ENCODE results near the gene CCT2. TPM values are rescaled to one million over a fixed set of nuclear protein-coding genes. Genes with fewer than 3 reads are reported as not detected.

CCT2 gene
- total and polyA plus RNA-seq, 9 of the 15 experiments (the other 6 are each of a cell fraction or from before 2014, with no cell fraction given), result 341 to 738 (median 490) TPM

DNA sequence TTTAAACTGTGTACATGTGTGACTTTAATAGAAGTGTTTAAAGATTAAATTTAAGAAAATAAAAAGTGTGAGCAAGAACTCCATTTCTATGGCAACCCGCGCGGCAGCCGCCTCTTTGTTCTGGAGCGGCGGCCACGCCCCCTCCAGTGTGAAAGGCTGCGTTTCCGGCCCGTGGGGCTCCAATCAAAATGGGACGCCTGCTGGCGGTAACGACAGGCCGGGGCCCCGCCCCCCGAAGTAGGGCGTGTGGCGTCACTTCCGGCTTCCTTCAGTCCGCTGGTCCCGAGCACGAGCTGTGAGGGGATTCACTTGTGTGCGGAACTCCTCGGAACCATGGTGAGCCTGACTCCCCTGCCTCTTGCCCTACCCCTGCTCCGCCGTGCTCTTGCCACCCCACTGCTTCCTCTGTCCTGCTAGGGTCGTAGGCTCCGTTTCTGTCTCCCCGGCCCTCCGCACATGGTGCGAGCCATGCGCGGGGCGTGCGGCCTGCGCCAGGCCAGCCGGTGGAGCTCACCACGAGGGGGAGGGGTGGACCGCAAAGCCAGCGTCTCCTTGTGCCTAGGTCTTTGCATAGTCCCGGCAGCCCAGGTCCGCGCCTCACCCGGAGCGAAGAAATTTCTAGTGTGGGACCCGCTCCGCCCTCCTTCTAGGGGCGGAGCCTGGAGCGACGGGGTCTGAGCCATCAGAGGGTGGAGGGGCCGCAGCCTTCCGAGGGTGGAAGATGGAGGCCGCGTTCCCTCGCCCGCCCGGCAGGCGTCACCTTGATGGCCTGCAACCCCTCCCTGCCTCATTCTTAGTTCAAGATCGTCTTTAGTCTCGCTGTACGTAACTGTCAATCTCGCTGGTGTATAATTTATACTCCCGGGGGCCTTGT lies at the start of gene CCT2 (continued):
- TF ChIP-seq, protein P1, sequence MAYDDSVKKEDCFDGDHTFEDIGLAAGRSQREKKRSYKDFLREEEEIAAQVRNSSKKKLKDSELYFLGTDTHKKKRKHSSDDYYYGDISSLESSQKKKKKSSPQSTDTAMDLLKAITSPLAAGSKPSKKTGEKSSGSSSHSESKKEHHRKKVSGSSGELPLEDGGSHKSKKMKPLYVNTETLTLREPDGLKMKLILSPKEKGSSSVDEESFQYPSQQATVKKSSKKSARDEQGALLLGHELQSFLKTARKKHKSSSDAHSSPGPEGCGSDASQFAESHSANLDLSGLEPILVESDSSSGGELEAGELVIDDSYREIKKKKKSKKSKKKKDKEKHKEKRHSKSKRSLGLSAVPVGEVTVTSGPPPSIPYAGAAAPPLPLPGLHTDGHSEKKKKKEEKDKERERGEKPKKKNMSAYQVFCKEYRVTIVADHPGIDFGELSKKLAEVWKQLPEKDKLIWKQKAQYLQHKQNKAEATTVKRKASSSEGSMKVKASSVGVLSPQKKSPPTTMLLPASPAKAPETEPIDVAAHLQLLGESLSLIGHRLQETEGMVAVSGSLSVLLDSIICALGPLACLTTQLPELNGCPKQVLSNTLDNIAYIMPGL (CRISPR knock-in tag; IDR thresholded peaks at IDR 0.05), result peak; percentile 86
- TF ChIP-seq, protein P2, sequence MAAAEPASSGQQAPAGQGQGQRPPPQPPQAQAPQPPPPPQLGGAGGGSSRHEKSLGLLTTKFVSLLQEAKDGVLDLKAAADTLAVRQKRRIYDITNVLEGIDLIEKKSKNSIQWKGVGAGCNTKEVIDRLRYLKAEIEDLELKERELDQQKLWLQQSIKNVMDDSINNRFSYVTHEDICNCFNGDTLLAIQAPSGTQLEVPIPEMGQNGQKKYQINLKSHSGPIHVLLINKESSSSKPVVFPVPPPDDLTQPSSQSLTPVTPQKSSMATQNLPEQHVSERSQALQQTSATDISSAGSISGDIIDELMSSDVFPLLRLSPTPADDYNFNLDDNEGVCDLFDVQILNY (CRISPR knock-in tag; IDR thresholded peaks at IDR 0.05), result peak; percentile 93
- TF ChIP-seq ZNF124 (CRISPR knock-in tag; IDR thresholded peaks at IDR 0.05), result no peak
- TF ChIP-seq, protein P3, sequence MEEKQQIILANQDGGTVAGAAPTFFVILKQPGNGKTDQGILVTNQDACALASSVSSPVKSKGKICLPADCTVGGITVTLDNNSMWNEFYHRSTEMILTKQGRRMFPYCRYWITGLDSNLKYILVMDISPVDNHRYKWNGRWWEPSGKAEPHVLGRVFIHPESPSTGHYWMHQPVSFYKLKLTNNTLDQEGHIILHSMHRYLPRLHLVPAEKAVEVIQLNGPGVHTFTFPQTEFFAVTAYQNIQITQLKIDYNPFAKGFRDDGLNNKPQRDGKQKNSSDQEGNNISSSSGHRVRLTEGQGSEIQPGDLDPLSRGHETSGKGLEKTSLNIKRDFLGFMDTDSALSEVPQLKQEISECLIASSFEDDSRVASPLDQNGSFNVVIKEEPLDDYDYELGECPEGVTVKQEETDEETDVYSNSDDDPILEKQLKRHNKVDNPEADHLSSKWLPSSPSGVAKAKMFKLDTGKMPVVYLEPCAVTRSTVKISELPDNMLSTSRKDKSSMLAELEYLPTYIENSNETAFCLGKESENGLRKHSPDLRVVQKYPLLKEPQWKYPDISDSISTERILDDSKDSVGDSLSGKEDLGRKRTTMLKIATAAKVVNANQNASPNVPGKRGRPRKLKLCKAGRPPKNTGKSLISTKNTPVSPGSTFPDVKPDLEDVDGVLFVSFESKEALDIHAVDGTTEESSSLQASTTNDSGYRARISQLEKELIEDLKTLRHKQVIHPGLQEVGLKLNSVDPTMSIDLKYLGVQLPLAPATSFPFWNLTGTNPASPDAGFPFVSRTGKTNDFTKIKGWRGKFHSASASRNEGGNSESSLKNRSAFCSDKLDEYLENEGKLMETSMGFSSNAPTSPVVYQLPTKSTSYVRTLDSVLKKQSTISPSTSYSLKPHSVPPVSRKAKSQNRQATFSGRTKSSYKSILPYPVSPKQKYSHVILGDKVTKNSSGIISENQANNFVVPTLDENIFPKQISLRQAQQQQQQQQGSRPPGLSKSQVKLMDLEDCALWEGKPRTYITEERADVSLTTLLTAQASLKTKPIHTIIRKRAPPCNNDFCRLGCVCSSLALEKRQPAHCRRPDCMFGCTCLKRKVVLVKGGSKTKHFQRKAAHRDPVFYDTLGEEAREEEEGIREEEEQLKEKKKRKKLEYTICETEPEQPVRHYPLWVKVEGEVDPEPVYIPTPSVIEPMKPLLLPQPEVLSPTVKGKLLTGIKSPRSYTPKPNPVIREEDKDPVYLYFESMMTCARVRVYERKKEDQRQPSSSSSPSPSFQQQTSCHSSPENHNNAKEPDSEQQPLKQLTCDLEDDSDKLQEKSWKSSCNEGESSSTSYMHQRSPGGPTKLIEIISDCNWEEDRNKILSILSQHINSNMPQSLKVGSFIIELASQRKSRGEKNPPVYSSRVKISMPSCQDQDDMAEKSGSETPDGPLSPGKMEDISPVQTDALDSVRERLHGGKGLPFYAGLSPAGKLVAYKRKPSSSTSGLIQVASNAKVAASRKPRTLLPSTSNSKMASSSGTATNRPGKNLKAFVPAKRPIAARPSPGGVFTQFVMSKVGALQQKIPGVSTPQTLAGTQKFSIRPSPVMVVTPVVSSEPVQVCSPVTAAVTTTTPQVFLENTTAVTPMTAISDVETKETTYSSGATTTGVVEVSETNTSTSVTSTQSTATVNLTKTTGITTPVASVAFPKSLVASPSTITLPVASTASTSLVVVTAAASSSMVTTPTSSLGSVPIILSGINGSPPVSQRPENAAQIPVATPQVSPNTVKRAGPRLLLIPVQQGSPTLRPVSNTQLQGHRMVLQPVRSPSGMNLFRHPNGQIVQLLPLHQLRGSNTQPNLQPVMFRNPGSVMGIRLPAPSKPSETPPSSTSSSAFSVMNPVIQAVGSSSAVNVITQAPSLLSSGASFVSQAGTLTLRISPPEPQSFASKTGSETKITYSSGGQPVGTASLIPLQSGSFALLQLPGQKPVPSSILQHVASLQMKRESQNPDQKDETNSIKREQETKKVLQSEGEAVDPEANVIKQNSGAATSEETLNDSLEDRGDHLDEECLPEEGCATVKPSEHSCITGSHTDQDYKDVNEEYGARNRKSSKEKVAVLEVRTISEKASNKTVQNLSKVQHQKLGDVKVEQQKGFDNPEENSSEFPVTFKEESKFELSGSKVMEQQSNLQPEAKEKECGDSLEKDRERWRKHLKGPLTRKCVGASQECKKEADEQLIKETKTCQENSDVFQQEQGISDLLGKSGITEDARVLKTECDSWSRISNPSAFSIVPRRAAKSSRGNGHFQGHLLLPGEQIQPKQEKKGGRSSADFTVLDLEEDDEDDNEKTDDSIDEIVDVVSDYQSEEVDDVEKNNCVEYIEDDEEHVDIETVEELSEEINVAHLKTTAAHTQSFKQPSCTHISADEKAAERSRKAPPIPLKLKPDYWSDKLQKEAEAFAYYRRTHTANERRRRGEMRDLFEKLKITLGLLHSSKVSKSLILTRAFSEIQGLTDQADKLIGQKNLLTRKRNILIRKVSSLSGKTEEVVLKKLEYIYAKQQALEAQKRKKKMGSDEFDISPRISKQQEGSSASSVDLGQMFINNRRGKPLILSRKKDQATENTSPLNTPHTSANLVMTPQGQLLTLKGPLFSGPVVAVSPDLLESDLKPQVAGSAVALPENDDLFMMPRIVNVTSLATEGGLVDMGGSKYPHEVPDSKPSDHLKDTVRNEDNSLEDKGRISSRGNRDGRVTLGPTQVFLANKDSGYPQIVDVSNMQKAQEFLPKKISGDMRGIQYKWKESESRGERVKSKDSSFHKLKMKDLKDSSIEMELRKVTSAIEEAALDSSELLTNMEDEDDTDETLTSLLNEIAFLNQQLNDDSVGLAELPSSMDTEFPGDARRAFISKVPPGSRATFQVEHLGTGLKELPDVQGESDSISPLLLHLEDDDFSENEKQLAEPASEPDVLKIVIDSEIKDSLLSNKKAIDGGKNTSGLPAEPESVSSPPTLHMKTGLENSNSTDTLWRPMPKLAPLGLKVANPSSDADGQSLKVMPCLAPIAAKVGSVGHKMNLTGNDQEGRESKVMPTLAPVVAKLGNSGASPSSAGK (IDR thresholded peaks at IDR 0.05), result peak; percentile 88
- no peak for TF ChIP-seq IRF2 (CRISPR knock-in tag; IDR thresholded peaks at IDR 0.05)
- TF ChIP-seq, protein P4, sequence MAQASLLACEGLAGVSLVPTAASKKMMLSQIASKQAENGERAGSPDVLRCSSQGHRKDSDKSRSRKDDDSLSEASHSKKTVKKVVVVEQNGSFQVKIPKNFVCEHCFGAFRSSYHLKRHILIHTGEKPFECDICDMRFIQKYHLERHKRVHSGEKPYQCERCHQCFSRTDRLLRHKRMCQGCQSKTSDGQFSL (CRISPR knock-in tag; IDR thresholded peaks at IDR 0.05), result 0 out of 2 replicates have a peak, but pooled peaks have one; percentile 34
- TF ChIP-seq, protein P4 (tag; IDR thresholded peaks at IDR 0.05), result peak in 1 of 2 experiments; percentile 36; a peak in 1 of 4 replicates
- TF ChIP-seq RB1 (IDR thresholded peaks at IDR 0.05; ENCODE audit: low read depth), result 0 out of 2 replicates have a peak, but pooled peaks have one; percentile 66
- TF ChIP-seq FOXK2 (conservative IDR thresholded peaks at IDR 0.05 in 1 of 2, IDR thresholded peaks at IDR 0.05 in 1 of 2; ENCODE audit: low read depth in 2 of 2), result peak; percentile 72 to 84; a peak in 3 of 4 replicates
- TF ChIP-seq NR2C2 (CRISPR knock-in tag; IDR thresholded peaks at IDR 0.05), result peak; percentile 80
- TF ChIP-seq NR2C2 (tag; IDR thresholded peaks at IDR 0.05), result peak; percentile 62; the same call in 1 of the 2 replicates
